Testis (tissue), 3 donors: ENCODE measurements around the gene BCAR3. TPM values are rescaled to one million over a fixed set of nuclear protein-coding genes. Genes with fewer than 3 reads are reported as not detected.

Source experiments
- DNase-seq: peaks from one replicate; pipeline ENCODE4 v3.0.0-alpha.2; 2019
- H3K27ac ChIP-seq, 2 donors: fragments of 200-600 bp; sonication (generic); one replicate each; pipeline ENCODE4 v1.5.1; 2019
- H3K27me3 ChIP-seq: fragments of 200-600 bp; sonication (generic); one replicate; pipeline ENCODE4 v1.5.1; 2019
- H3K36me3 ChIP-seq: fragments of 200-600 bp; sonication (generic); one replicate; pipeline ENCODE4 v1.5.1; 2017; ENCODE audit warnings: low read depth; ENCODE audit errors: missing control alignments
- H3K4me1 ChIP-seq: fragments of 200-600 bp; sonication (generic); one replicate; pipeline ENCODE4 v1.5.1; 2019
- H3K4me3 ChIP-seq, 2 donors: fragments of 200-600 bp; sonication (generic); one replicate each; pipeline ENCODE4 v1.5.1; 2017 to 2019
- H3K9me3 ChIP-seq: fragments of 200-600 bp; sonication (generic); one replicate; pipeline ENCODE4 v1.5.1; 2017
- POLR2A ChIP-seq: fragments of 450-650 bp; IDR thresholded peaks from one replicate; pipeline ENCODE4 v1.6.1; 2017; ENCODE audit warnings: antibody characterized with exemption, mild to moderate bottlenecking, moderate library complexity
- WGBS, 2 donors: methylation state at CpG; one replicate each; pipeline ENCODE4 v1.1.5; 2018; 5-methylcytosine and 5-hydroxymethylcytosine counted together
- intact Hi-C: fragments of 100-400 bp; cut with DNase I; formaldehyde crosslinking; loops from one replicate; pipeline ENCODE4 v1.15.1; 2023; ENCODE audit warnings: low total_unique reads
- polyA plus RNA-seq: library from polyadenylated mRNA; stranded (reverse); fragments of 350-450 nt; fragmentation: Illumina TruSeq; extraction: RNeasy Lipid Tissue Mini Kit (QIAGEN cat#74804); gene quantifications from one replicate; pipeline ENCODE4 v1.2.3, GENCODE V29; 2014; ENCODE audit warnings: low read depth, low replicate concordance; ENCODE audit not compliant: insufficient read depth
- total RNA-seq, 2 donors: library from RNA; depleted of rRNA; stranded (reverse); fragments of >200 nt; gene quantifications; one replicate each; pipeline ENCODE4 v1.2.3, GENCODE V29; 2016
- TF ChIP-seq, protein P1 (sequence below), 3 experiments: fragments of 450-650 bp in 2 of 3; fragments of 200-600 bp in 1 of 3; sonication (generic) in 1 of 3; IDR thresholded peaks; one replicate each; pipeline ENCODE4 v1.5.1; 2016 to 2019; ENCODE audit warnings: antibody characterized with exemption in 3 of 3, mild to moderate bottlenecking in 2 of 3, moderate library complexity in 1 of 3

The BCAR3 gene
- total and polyA plus RNA-seq, 3 donors from 2014 or later = 23.2 to 55.9 (median 42.9) TPM

DNA sequence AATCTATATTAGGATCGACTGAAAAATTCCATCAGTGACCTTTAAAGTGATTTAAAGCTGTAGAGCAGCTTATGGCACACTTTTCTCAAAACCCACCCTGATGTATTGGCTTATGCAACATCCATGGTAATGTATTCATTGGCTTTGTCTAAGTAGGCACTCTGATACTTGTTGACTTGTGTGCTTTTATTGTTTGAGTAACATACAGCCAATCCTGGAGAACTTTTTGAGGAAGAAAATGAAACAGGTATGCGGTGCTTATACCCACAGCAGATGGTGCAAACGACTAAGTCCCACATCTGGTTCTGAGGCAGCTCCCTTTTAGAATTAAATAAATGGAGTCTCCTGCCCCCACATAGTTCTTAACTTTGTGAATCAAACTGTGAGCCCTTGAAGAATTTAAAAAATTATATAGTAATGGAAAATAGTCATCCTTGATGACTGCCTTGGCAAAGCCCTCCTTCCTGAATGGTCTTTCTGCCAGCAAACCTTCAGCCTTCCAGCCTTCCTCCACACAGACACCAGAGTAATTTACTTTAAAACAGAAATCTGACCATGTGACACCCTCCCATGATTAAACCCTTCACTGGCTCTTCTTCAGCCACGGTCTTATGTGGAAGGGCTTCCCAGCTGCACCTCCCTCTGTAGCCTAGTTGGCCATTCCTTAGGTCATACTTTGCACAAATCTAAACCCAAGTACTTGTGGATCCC, 116.0 kb downstream of the BCAR3 start:
- Histone ChIP-seq H3K4me1 (peaks cover 2% of the 10 kb centered on the region), H3K27ac (peak overlapping the region in 1 of 2 donors; percentile 42), H3K4me3 (no peak overlapping the region), H3K27me3 (no peaks in the 10 kb centered on the region), H3K36me3 (no peaks in the 10 kb centered on the region), H3K9me3 (no peaks in the 10 kb centered on the region)
- no peak for DNase-seq
- intact Hi-C loops = no loop called here
- 81 to 85% methylated on average over 4 of the region's 4 CpGs for WGBS, 2 donors
- TF ChIP-seq, protein P1, sequence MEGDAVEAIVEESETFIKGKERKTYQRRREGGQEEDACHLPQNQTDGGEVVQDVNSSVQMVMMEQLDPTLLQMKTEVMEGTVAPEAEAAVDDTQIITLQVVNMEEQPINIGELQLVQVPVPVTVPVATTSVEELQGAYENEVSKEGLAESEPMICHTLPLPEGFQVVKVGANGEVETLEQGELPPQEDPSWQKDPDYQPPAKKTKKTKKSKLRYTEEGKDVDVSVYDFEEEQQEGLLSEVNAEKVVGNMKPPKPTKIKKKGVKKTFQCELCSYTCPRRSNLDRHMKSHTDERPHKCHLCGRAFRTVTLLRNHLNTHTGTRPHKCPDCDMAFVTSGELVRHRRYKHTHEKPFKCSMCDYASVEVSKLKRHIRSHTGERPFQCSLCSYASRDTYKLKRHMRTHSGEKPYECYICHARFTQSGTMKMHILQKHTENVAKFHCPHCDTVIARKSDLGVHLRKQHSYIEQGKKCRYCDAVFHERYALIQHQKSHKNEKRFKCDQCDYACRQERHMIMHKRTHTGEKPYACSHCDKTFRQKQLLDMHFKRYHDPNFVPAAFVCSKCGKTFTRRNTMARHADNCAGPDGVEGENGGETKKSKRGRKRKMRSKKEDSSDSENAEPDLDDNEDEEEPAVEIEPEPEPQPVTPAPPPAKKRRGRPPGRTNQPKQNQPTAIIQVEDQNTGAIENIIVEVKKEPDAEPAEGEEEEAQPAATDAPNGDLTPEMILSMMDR (IDR thresholded peaks at IDR 0.05) = no peak
- TF ChIP-seq POLR2A = no peak

DNA sequence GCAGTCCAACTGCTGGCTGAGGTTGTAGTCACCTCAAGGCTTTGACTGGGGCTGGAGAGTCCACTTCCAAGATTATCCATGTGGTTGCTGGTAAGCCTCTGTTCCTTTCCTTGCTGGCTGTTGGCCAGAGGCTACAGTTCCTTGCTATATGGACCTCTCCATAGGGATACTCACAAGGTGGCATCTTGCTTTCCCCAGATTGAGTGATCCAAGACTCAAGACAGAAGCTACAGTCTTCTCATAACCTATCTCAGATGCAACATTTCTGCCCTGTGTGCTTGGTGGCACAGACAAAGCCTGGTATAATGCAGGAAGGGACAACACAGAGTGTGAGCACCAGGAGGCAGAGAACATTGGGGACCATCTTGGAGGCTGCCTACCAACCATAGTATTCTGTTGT, 121.9 kb downstream of the BCAR3 start:
- H3K4me3 ChIP-seq = no peak overlapping the region
- H3K9me3 ChIP-seq = no peaks in the 10 kb centered on the region
- peaks cover 2% of the 10 kb centered on the region for H3K4me1 ChIP-seq
- no peaks in the 10 kb centered on the region for H3K36me3 ChIP-seq
- no peak for DNase-seq
- TF ChIP-seq, protein P1 (IDR thresholded peaks at IDR 0.05) = no peak
- TF ChIP-seq POLR2A = no peak
- H3K27me3 ChIP-seq = no peaks in the 10 kb centered on the region
- intact Hi-C loops = no loop called here
- no peak overlapping the region for H3K27ac ChIP-seq

DNA sequence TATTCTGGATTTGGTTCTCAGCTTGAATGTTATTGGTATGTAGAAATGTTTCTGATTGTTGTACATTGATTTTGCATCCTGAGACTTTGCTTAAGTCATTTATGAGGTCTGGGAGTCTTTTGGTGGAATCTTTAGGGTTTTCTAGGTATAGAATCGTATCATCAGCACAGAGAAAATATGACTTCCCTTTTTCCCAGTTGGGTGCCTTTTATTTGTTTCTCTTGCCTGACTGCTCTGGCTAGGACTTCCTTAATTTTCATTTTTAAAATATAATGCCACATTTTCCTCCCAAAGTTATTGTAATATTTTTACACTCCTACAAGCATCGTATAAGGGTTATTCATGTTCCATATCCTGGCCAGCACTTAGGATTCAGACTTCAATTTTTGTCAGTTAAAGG, 122.6 kb downstream of the BCAR3 start:
- peaks cover 8% of the 10 kb centered on the region for H3K4me1 ChIP-seq
- H3K9me3 ChIP-seq = no peaks in the 10 kb centered on the region
- no peak overlapping the region for H3K4me3 ChIP-seq
- intact Hi-C loops = no loop called here
- no peaks in the 10 kb centered on the region for H3K36me3 ChIP-seq
- no peak overlapping the region for H3K27ac ChIP-seq
- DNase-seq = no peak
- 84 to 85% methylated on average over 2 of the region's 2 CpGs for WGBS, 2 donors
- no peak for TF ChIP-seq POLR2A
- TF ChIP-seq, protein P1 (IDR thresholded peaks at IDR 0.05) = no peak
- H3K27me3 ChIP-seq = no peaks in the 10 kb centered on the region

DNA sequence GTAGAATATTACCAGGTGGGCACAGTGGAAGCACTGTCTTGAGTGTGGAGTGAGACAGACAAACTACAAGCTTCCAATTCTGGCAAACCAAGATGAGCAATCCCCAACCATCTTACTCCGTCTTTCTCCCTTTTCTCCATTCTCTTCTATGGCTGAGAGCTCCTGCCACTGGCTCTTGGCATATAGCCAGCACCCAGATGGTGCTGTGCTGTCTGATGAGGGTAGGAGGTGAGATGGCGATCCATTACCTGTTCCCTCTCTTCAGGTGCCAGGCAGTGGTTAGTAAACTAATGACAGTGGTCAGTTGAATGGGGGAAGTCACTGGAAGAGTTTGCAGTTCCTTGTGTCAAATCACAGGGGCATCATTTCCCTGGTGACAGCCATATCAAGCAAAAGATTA, 125.3 kb downstream of the BCAR3 start:
- H3K27ac ChIP-seq = no peak overlapping the region
- H3K4me3 ChIP-seq = no peak overlapping the region
- H3K36me3 ChIP-seq = no peaks in the 10 kb centered on the region
- H3K4me1 ChIP-seq = peaks cover 15% of the 10 kb centered on the region
- no peak for DNase-seq
- no peaks in the 10 kb centered on the region for H3K27me3 ChIP-seq
- 95 to 97% methylated on average over 2 of the region's 2 CpGs for WGBS, 2 donors
- TF ChIP-seq POLR2A = no peak
- TF ChIP-seq, protein P1 (IDR thresholded peaks at IDR 0.05) = no peak
- intact Hi-C loops = no loop called here
- no peaks in the 10 kb centered on the region for H3K9me3 ChIP-seq
